ENCODE measurements around the gene SYCE1L.

DNA sequence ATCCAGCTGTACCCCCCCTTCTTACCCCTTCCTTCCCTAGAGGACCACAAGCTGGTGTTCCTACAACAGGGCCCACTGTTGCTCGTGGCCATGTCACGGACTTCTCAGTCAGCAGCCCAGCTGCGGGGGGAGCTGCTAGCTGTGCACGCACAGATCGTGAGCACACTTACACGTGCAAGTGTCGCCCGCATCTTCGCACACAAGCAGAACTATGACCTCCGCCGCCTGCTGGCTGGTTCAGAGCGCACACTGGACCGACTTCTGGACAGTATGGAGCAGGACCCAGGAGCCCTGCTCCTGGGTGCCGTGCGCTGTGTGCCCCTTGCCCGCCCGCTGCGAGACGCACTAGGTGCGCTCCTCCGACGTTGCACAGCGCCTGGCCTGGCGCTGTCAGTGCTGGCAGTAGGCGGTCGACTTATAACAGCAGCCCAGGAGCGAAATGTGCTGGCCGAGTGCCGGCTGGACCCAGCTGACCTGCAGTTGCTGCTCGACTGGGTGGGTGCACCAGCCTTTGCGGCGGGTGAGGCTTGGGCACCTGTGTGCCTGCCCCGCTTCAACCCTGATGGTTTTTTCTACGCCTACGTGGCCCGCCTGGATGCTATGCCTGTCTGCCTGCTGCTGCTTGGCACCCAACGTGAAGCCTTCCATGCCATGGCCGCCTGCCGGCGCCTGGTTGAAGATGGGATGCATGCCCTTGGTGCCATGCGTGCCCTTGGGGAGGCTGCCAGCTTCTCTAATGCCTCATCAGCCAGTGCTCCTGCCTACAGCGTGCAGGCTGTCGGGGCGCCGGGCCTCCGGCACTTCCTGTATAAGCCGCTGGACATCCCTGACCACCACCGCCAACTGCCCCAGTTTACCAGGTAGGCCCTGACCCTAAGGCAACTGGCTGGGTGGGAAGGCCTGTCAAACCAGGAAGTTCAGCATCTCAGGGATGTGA lies 4.6 kb upstream of the SYCE1L start:
- TF ChIP-seq, protein P1, sequence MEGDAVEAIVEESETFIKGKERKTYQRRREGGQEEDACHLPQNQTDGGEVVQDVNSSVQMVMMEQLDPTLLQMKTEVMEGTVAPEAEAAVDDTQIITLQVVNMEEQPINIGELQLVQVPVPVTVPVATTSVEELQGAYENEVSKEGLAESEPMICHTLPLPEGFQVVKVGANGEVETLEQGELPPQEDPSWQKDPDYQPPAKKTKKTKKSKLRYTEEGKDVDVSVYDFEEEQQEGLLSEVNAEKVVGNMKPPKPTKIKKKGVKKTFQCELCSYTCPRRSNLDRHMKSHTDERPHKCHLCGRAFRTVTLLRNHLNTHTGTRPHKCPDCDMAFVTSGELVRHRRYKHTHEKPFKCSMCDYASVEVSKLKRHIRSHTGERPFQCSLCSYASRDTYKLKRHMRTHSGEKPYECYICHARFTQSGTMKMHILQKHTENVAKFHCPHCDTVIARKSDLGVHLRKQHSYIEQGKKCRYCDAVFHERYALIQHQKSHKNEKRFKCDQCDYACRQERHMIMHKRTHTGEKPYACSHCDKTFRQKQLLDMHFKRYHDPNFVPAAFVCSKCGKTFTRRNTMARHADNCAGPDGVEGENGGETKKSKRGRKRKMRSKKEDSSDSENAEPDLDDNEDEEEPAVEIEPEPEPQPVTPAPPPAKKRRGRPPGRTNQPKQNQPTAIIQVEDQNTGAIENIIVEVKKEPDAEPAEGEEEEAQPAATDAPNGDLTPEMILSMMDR (conservative IDR thresholded peaks at IDR 0.05; ENCODE audit: low read depth, low read length): no peak
- TF ChIP-seq EZH2 (IDR thresholded peaks at IDR 0.05; ENCODE audit: low read length, unreplicated experiment) (no peak), EZH2phosphoT487 (IDR thresholded peaks at IDR 0.05; ENCODE audit: borderline replicate concordance, low read length) (no peak)
